Activated CD4-positive, alpha-beta T cell treated with anti-CD3 and anti-CD28 coated beads, Interleukin-2, amount 10 ng/mL, durations not matched to agents 7 days and 5 days (primary cell): ENCODE results near the gene NPAS3. TPM values are rescaled to one million over a fixed set of nuclear protein-coding genes. Genes with fewer than 3 reads are reported as not detected.
A peak's percentile ranks its signal among the peaks of the same experiment; 100 is the strongest.

Source experiments
- CTCF ChIA-PET: fragments of 350-600 bp; sonication (Branson Sonifier 250); formaldehyde crosslinking; loops from one replicate; lab custom pipeline; 2021; ENCODE audit warnings: antibody characterized with exemption; lab: Charles Lee
- POLR2A ChIA-PET: fragments of 350-600 bp; sonication (Branson Sonifier 250); formaldehyde crosslinking; loops from one replicate; lab custom pipeline; 2021; ENCODE audit warnings: antibody characterized with exemption; lab: Charles Lee
- DNase-seq: peaks from one replicate; pipeline ENCODE4 v3.0.0-alpha.2; 2020
- H3K27ac Mint-ChIP-seq: one replicate; pipeline ENCODE4 v1.8.0; 2021; ENCODE audit warnings: mild to moderate bottlenecking, moderate library complexity, mixed read lengths
- H3K27me3 Mint-ChIP-seq: one replicate; pipeline ENCODE4 v1.8.0; 2021; ENCODE audit warnings: mixed read lengths
- H3K36me3 Mint-ChIP-seq: one replicate; pipeline ENCODE4 v1.8.0; 2021; ENCODE audit warnings: low read depth, mixed read lengths
- H3K4me1 Mint-ChIP-seq: one replicate; pipeline ENCODE4 v1.8.0; 2021; ENCODE audit warnings: mixed read lengths
- H3K4me3 Mint-ChIP-seq: one replicate; pipeline ENCODE4 v1.8.0; 2021; ENCODE audit warnings: mild to moderate bottlenecking, moderate library complexity, mixed read lengths
- H3K9me3 Mint-ChIP-seq: one replicate; pipeline ENCODE4 v1.8.0; 2021; ENCODE audit warnings: mixed read lengths
- total RNA-seq, 2 experiments: library from RNA; stranded (reverse); gene quantifications; one replicate each; pipeline ENCODE4 v1.2.3, GENCODE V29; 2021

The NPAS3 gene
- total RNA-seq, 2 experiments from 2014 or later, result not detected

GRCh38 chr14:32932302-32932913, 6.3 kb upstream of the NPAS3 start:
- ChIA-PET POLR2A (no interaction called here), CTCF (no interaction called here)
- Mint-ChIP-seq H3K9me3 (no peaks in the 10 kb centered on the region), H3K36me3 (no peaks in the 10 kb centered on the region), H3K27me3 (peaks cover 59% of the 10 kb centered on the region), H3K4me1 (peaks cover 6% of the 10 kb centered on the region), H3K27ac (no peak overlapping the region), H3K4me3 (no peak overlapping the region)
- no peak for DNase-seq

GRCh38 chr14:32932914-32933628, 5.6 kb upstream of the NPAS3 start:
- POLR2A ChIA-PET, result no interaction called here
- peaks cover 66% of the 10 kb centered on the region for H3K27me3 Mint-ChIP-seq
- H3K4me3 Mint-ChIP-seq, result no peak overlapping the region
- H3K4me1 Mint-ChIP-seq, result peaks cover 6% of the 10 kb centered on the region
- no peak for DNase-seq
- no peak overlapping the region for H3K27ac Mint-ChIP-seq
- CTCF ChIA-PET, result no interaction called here
- no peaks in the 10 kb centered on the region for H3K36me3 Mint-ChIP-seq
- H3K9me3 Mint-ChIP-seq, result no peaks in the 10 kb centered on the region

GRCh38 chr14:32933629-32934072, 5.0 kb upstream of the NPAS3 start:
- CTCF ChIA-PET, result no interaction called here

GRCh38 chr14:32934073-32934880, 4.4 kb upstream of the NPAS3 start:
- POLR2A ChIA-PET, result no interaction called here
- Mint-ChIP-seq H3K4me3 (peak overlapping the region; percentile 18), H3K9me3 (no peaks in the 10 kb centered on the region), H3K4me1 (peaks cover 9% of the 10 kb centered on the region), H3K36me3 (no peaks in the 10 kb centered on the region), H3K27ac (no peak overlapping the region), H3K27me3 (peaks cover 70% of the 10 kb centered on the region)
- DNase-seq, result no peak
- CTCF ChIA-PET, result no interaction called here

More at GRCh38 chr14:32933629-32934072, 5.0 kb upstream of the NPAS3 start:
- H3K9me3 Mint-ChIP-seq, result no peaks in the 10 kb centered on the region
- no peaks in the 10 kb centered on the region for H3K36me3 Mint-ChIP-seq
- peaks cover 70% of the 10 kb centered on the region for H3K27me3 Mint-ChIP-seq
- DNase-seq, result no peak
- H3K27ac Mint-ChIP-seq, result no peak overlapping the region
- no peak overlapping the region for H3K4me3 Mint-ChIP-seq
- POLR2A ChIA-PET, result no interaction called here
- peaks cover 9% of the 10 kb centered on the region for H3K4me1 Mint-ChIP-seq

GRCh38 chr14:32934881-32935633, 3.6 kb upstream of the NPAS3 start:
- CTCF ChIA-PET, result no interaction called here
- POLR2A ChIA-PET, result no interaction called here
- no peak for DNase-seq
- Mint-ChIP-seq H3K4me3 (no peak overlapping the region), H3K9me3 (no peaks in the 10 kb centered on the region), H3K4me1 (peaks cover 11% of the 10 kb centered on the region), H3K36me3 (peaks cover 2% of the 10 kb centered on the region), H3K27me3 (peaks cover 77% of the 10 kb centered on the region), H3K27ac (no peak overlapping the region)

GRCh38 chr14:32939254-32940065, 781 bp downstream of the NPAS3 start:
- Mint-ChIP-seq H3K4me3 (peak overlapping the region; percentile 69), H3K27ac (peak overlapping the region; percentile 36), H3K27me3 (peaks cover 66% of the 10 kb centered on the region)

GRCh38 chr14:32940066-32940651, 1.5 kb downstream of the NPAS3 start:
- Mint-ChIP-seq H3K27me3 (peaks cover 65% of the 10 kb centered on the region), H3K27ac (peak overlapping the region; percentile 36), H3K36me3 (peaks cover 3% of the 10 kb centered on the region), H3K9me3 (no peaks in the 10 kb centered on the region), H3K4me1 (peaks cover 6% of the 10 kb centered on the region), H3K4me3 (peak overlapping the region; percentile 69)
- ChIA-PET CTCF (no interaction called here), POLR2A (no interaction called here)
- no peak for DNase-seq

More at GRCh38 chr14:32939254-32940065, 781 bp downstream of the NPAS3 start:
- ChIA-PET POLR2A (no interaction called here), CTCF (interaction anchor here (0.7 kb wide), 1 partner anchor 338 kb away, joined by 4 read pairs; no protein-coding TSS in a partner anchor)
- Mint-ChIP-seq H3K9me3 (no peaks in the 10 kb centered on the region), H3K4me1 (peaks cover 6% of the 10 kb centered on the region), H3K36me3 (peaks cover 3% of the 10 kb centered on the region)
- DNase-seq, result no peak

GRCh38 chr14:32940711-32941667, 2.3 kb downstream of the NPAS3 start:
- H3K27me3 Mint-ChIP-seq, result peaks cover 57% of the 10 kb centered on the region
- ChIA-PET POLR2A (no interaction called here), CTCF (no interaction called here)
- no peaks in the 10 kb centered on the region for H3K9me3 Mint-ChIP-seq
- peaks cover 3% of the 10 kb centered on the region for H3K36me3 Mint-ChIP-seq
- peaks cover 6% of the 10 kb centered on the region for H3K4me1 Mint-ChIP-seq
- no peak for DNase-seq
- H3K27ac Mint-ChIP-seq, result no peak overlapping the region
- H3K4me3 Mint-ChIP-seq, result no peak overlapping the region

- CTCF ChIA-PET, result no interaction called here
- peaks cover 3% of the 10 kb centered on the region for H3K36me3 Mint-ChIP-seq
- no peak for DNase-seq
- no peak overlapping the region for H3K4me3 Mint-ChIP-seq
- H3K27ac Mint-ChIP-seq, result no peak overlapping the region
- POLR2A ChIA-PET, result no interaction called here
- H3K9me3 Mint-ChIP-seq, result no peaks in the 10 kb centered on the region
- peaks cover 6% of the 10 kb centered on the region for H3K4me1 Mint-ChIP-seq
- peaks cover 50% of the 10 kb centered on the region for H3K27me3 Mint-ChIP-seq
Measured at GRCh38 chr14:32941668-32942065, 3.0 kb downstream of the NPAS3 start.

- no peaks in the 10 kb centered on the region for H3K4me1 Mint-ChIP-seq
- ChIA-PET POLR2A (no interaction called here), CTCF (no interaction called here)
- peaks cover 15% of the 10 kb centered on the region for H3K27me3 Mint-ChIP-seq
- H3K36me3 Mint-ChIP-seq, result no peaks in the 10 kb centered on the region
- DNase-seq, result no peak
- H3K9me3 Mint-ChIP-seq, result no peaks in the 10 kb centered on the region
- no peak overlapping the region for H3K4me3 Mint-ChIP-seq
- no peak overlapping the region for H3K27ac Mint-ChIP-seq
Measured at GRCh38 chr14:32947081-32947480, 8.4 kb downstream of the NPAS3 start.

GRCh38 chr14:32947792-32948191, 9.1 kb downstream of the NPAS3 start:
- ChIA-PET POLR2A (no interaction called here), CTCF (no interaction called here)
- no peaks in the 10 kb centered on the region for H3K9me3 Mint-ChIP-seq
- H3K27me3 Mint-ChIP-seq, result peaks cover 11% of the 10 kb centered on the region
- DNase-seq, result no peak
- no peaks in the 10 kb centered on the region for H3K36me3 Mint-ChIP-seq
- H3K4me1 Mint-ChIP-seq, result no peaks in the 10 kb centered on the region
- no peak overlapping the region for H3K27ac Mint-ChIP-seq
- no peak overlapping the region for H3K4me3 Mint-ChIP-seq
